Stomach (tissue), 4 donors: ENCODE measurements around the gene MRPS31.
"Not testable (repeated sequence)": the region's sequence is repeated elsewhere in the genome, so short reads cannot be mapped to it uniquely, and the experiment has no call there.

Experiments used
- EP300 ChIP-seq: sonication (generic); formaldehyde crosslinking; IDR thresholded peaks from one replicate; pipeline ENCODE4 v1.6.1; 2017; ENCODE audit warnings: antibody characterized with exemption
- TF ChIP-seq, protein P1 (sequence below), 7 experiments: fragments of 450-650 bp in 4 of 7; fragments of 200-600 bp in 3 of 7; sonication (generic) in 3 of 7; IDR thresholded peaks; one replicate each; pipeline ENCODE4 v1.5.1; 2016 to 2019; ENCODE audit warnings: antibody characterized with exemption in 7 of 7, control low read depth in 2 of 7, mild to moderate bottlenecking in 1 of 7

DNA sequence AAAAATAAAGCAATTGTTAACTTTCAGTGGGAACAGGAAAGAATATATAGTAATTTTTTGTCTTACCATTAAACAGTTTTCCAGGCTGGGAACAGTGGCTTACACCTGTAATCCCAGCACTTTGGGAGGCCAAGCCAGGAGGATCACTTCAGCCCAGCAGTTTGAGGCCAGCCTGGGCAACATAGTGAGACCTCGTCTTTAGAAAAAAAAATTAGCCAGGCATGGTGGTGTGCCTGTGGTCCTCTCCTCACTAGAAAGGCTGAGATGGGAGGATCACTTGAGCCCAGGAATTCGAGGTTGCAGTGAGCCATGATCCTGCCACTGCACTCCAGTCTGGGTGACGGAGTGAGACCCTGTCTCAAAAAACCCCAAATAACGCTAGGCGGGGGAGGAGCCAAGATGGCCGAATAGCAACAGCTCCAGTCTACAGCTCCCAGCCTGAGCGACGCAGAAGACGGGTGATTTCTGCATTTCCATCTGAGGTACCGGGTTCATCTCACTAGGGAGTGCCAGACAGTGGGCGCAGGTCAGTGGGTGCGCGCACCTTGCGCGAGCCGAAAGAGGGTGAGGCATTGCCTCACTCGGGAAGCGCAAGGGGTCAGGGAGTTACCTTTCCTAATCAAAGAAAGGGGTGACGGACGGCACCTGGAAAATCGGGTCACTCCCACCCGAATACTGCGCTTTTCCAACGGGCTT lies 36.3 kb downstream of the MRPS31 start:
- not testable (repeated sequence) for TF ChIP-seq EP300
- TF ChIP-seq, protein P1, sequence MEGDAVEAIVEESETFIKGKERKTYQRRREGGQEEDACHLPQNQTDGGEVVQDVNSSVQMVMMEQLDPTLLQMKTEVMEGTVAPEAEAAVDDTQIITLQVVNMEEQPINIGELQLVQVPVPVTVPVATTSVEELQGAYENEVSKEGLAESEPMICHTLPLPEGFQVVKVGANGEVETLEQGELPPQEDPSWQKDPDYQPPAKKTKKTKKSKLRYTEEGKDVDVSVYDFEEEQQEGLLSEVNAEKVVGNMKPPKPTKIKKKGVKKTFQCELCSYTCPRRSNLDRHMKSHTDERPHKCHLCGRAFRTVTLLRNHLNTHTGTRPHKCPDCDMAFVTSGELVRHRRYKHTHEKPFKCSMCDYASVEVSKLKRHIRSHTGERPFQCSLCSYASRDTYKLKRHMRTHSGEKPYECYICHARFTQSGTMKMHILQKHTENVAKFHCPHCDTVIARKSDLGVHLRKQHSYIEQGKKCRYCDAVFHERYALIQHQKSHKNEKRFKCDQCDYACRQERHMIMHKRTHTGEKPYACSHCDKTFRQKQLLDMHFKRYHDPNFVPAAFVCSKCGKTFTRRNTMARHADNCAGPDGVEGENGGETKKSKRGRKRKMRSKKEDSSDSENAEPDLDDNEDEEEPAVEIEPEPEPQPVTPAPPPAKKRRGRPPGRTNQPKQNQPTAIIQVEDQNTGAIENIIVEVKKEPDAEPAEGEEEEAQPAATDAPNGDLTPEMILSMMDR (IDR thresholded peaks at IDR 0.05) = not testable (repeated sequence)
